Chondrocyte (in vitro differentiated cells): ENCODE measurements around the gene ZNF407. TPM values are rescaled to one million over a fixed set of nuclear protein-coding genes. Genes with fewer than 3 reads are reported as not detected.
A peak's percentile ranks its signal among the peaks of the same experiment; 100 is the strongest.

Experiments
- DNase-seq: peaks from one replicate; pipeline ENCODE4 v3.0.0; 2021; ENCODE audit warnings: mixed read lengths, low spot score
- H3K27ac Mint-ChIP-seq: one replicate; pipeline ENCODE4 v1.8.0; 2021; ENCODE audit warnings: mild to moderate bottlenecking, moderate library complexity, mixed read lengths; ENCODE audit not compliant: unreplicated experiment
- H3K27me3 Mint-ChIP-seq: 2 replicates; pipeline ENCODE4 v1.8.0; 2021; ENCODE audit warnings: low read depth, mixed read lengths
- H3K36me3 Mint-ChIP-seq: 2 replicates; pipeline ENCODE4 v1.8.0; 2021; ENCODE audit warnings: low read depth, mixed read lengths
- H3K4me1 Mint-ChIP-seq: 2 replicates; pipeline ENCODE4 v1.8.0; 2021; ENCODE audit warnings: low read depth, mild to moderate bottlenecking, mixed read lengths
- H3K4me3 Mint-ChIP-seq: one replicate; pipeline ENCODE4 v1.8.0; 2021; ENCODE audit warnings: mild to moderate bottlenecking, moderate library complexity, mixed read lengths; ENCODE audit not compliant: unreplicated experiment
- H3K9me3 Mint-ChIP-seq: 2 replicates; pipeline ENCODE4 v1.8.0; 2021; ENCODE audit warnings: low read depth, mixed read lengths
- CTCF ChIP-seq: fragments of 200-600 bp; sonication (generic); IDR thresholded peaks from 2 replicates; pipeline ENCODE4 v1.5.0; 2021; ENCODE audit warnings: antibody characterized with exemption, mild to moderate bottlenecking, moderate library complexity
- total RNA-seq: library from RNA; stranded (reverse); gene quantifications from 3 replicates; pipeline ENCODE4 v1.2.1, GENCODE V29; 2021

Gene ZNF407
- total RNA-seq, 1 donor from 2014 or later = 10.4 TPM

GRCh38 chr18:74644713-74645112 is 47.0 kb downstream of the ZNF407 start:
- Mint-ChIP-seq H3K27ac (no peak overlapping the region), H3K27me3 (no peaks in the 10 kb centered on the region), H3K9me3 (no peaks in the 10 kb centered on the region), H3K4me1 (peaks cover 5% of the 10 kb centered on the region), H3K36me3 (peaks cover 2% of the 10 kb centered on the region), H3K4me3 (no peak overlapping the region)
- no peak for DNase-seq
- TF ChIP-seq CTCF = no peak

DNA sequence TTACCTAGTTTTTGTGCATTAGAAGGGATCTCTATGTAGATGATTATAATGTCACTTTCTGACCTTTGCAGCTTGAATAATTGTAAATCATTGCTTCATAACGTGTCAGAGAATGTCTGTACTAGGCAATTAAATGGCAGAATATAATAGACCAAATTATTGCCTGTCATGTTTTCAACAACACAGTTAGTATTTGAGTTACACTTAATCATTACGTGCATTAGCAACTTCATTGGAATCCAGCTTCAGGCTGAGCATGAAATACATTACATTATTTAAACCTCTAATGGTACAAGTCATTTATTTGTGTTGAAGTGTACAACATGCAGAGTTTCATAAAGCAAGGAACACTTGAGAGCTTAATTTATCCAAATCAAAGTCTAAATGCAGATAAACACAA is 48.0 kb downstream of the ZNF407 start:
- no peak for TF ChIP-seq CTCF
- H3K36me3 Mint-ChIP-seq = peaks cover 2% of the 10 kb centered on the region
- H3K27me3 Mint-ChIP-seq = no peaks in the 10 kb centered on the region
- H3K9me3 Mint-ChIP-seq = no peaks in the 10 kb centered on the region
- H3K4me1 Mint-ChIP-seq = peaks cover 5% of the 10 kb centered on the region
- no peak overlapping the region for H3K4me3 Mint-ChIP-seq
- no peak overlapping the region for H3K27ac Mint-ChIP-seq
- DNase-seq = no peak

DNA sequence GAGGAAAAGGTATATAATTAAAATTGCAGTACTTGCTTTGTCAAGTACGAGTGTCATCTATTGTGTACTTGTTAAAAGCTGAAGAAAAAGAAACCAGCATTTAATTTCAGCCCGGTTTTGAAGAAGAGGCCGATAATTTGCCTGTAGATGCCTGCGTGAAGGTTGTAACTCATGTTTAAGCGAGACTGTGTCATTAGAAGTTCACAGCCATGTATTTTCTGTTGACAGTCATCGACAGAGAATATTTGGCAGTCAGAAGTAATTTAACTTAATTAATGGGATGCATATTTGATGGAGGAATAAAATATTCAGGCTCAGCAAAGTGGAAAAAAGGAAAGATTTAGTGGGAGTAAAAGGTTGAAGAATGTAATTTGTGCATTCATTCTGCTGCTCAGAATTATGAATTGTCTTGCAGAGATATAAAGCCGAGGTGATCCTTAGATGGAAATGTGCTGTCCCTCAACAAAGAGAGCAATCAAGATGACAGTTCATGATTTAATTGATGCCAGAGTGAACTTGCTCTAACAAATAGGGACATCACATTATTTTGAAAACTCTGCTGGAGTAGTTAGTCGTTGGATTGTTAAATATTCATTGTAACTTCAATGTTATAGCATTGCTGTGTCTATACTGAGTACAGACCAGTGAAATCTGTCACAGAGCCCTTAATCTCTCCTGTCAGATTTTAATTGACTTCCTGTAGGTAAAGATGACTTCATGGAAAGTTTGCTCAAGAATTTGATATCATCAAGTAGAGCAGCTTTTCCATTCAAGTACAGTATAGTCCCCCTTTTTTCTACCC is 53.9 kb downstream of the ZNF407 start:
- Mint-ChIP-seq H3K36me3 (peaks cover 2% of the 10 kb centered on the region), H3K4me3 (no peak overlapping the region), H3K27me3 (no peaks in the 10 kb centered on the region), H3K27ac (peak overlapping the region; percentile 43), H3K9me3 (no peaks in the 10 kb centered on the region), H3K4me1 (no peaks in the 10 kb centered on the region)
- TF ChIP-seq CTCF = no peak
- no peak for DNase-seq

GRCh38 chr18:74652392-74652988 is 54.8 kb downstream of the ZNF407 start:
- H3K9me3 Mint-ChIP-seq = no peaks in the 10 kb centered on the region
- peaks cover 2% of the 10 kb centered on the region for H3K36me3 Mint-ChIP-seq
- no peak overlapping the region for H3K27ac Mint-ChIP-seq
- H3K27me3 Mint-ChIP-seq = no peaks in the 10 kb centered on the region
- no peak for DNase-seq
- no peak overlapping the region for H3K4me3 Mint-ChIP-seq
- no peaks in the 10 kb centered on the region for H3K4me1 Mint-ChIP-seq
- TF ChIP-seq CTCF = peak; percentile 91

DNA sequence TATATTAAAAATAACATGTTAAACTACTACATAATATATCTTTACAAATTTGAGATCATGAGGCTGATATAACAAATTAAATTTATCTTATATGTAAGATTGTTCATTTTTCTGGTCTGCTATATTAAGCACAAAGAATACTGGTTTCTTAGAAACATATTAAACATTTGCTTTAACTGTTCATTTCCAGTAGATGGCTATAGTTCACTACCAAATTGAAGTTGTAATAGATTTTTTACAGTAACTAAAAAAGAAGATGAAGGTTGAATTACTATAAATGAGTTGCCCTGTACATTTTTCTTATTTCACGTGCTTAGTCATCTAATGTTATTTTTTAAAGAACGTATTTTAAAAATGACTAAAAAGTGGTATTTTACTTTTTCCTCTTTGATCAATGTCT is 57.0 kb downstream of the ZNF407 start:
- DNase-seq = no peak
- H3K4me3 Mint-ChIP-seq = no peak overlapping the region
- no peaks in the 10 kb centered on the region for H3K4me1 Mint-ChIP-seq
- H3K27me3 Mint-ChIP-seq = no peaks in the 10 kb centered on the region
- H3K36me3 Mint-ChIP-seq = no peaks in the 10 kb centered on the region
- peak; percentile 86 for TF ChIP-seq CTCF
- H3K9me3 Mint-ChIP-seq = no peaks in the 10 kb centered on the region
- no peak overlapping the region for H3K27ac Mint-ChIP-seq
